Measurements from ENCODE around the gene LSAMP. TPM values are rescaled to one million over a fixed set of nuclear protein-coding genes. Genes with fewer than 3 reads are reported as not detected.

LSAMP gene
- total and polyA plus RNA-seq, 2 donors (not counting 3 experiments of a cell fraction or from before 2014, with no cell fraction given), result not detected

Small RNAs within 50 kb of the gene (small RNA-seq; reads per million reads assigned to genes)
- gene RN7SL815P (ENCODE audit: insufficient read depth, insufficient read length, low read depth, low replicate concordance), result not detected
